Measurements from ENCODE around the gene ST3GAL3.
"Not testable (repeated sequence)": the region's sequence is repeated elsewhere in the genome, so short reads cannot be mapped to it uniquely, and the experiment has no call there.

ST3GAL3 gene

DNA sequence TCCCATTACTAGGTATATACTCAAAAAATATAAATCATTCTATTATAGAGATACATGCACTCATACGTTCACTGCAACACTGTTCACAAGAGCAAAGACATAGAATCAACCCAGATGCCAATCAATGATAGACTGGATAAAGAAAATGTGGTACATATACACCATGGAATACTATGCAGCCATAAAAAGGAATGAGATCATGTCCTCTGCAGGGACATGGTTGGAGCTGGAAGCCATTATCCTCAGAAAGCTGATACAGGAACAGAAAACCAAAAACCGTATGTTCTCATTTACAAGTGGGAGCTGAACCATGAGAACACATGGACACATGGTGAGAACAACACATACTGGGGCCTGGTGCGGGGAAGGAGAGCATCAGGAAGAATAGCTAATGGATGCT, 70.6 kb downstream of the ST3GAL3 start:
- H3K4me1 ChIP-seq (ENCODE audit: control insufficient read depth in 2 of 2, insufficient read depth in 1 of 2, low read depth in 1 of 2, low read length in 2 of 2); H3K27me3 ChIP-seq (ENCODE audit: control insufficient read depth in 3 of 3, insufficient read depth in 3 of 3, low read depth in 1 of 3, low read length in 3 of 3); H2AK5ac ChIP-seq (ENCODE audit: low read depth, low read length); H4K8ac ChIP-seq (ENCODE audit: low read depth, low read length); H3K9ac ChIP-seq (ENCODE audit: low read depth, low read length, poor library complexity); H4K91ac ChIP-seq (ENCODE audit: low read depth, low read length, poor library complexity); H3K36me3 ChIP-seq (replicated peaks in 1 of 2; ENCODE audit: control insufficient read depth in 2 of 2, insufficient read depth in 2 of 2, low read length in 2 of 2); H3K4me3 ChIP-seq (ENCODE audit: low read length in 2 of 2); H3K4me2 ChIP-seq (ENCODE audit: insufficient read depth, low read length, poor library complexity, severe bottlenecking); H2BK15ac ChIP-seq (ENCODE audit: low read length); H3K23ac ChIP-seq (ENCODE audit: low read depth, low read length, poor library complexity); H2AFZ ChIP-seq (ENCODE audit: low read length); H3K27ac ChIP-seq (replicated peaks; ENCODE audit: low read length); H2BK120ac ChIP-seq (ENCODE audit: low read depth, low read length); H3K79me1 ChIP-seq (ENCODE audit: low read depth, low read length); H3K4ac ChIP-seq (ENCODE audit: low read length); H2BK12ac ChIP-seq (ENCODE audit: low read length); H3K14ac ChIP-seq (ENCODE audit: low read length); H3K18ac ChIP-seq (ENCODE audit: low read length); DNase-seq (ENCODE audit: low spot score); H2BK5ac ChIP-seq (ENCODE audit: low read length): not testable (repeated sequence)
- no CpG with 5 or more reads among the region's 3 CpGs for WGBS, 2 donors (ENCODE audit: extremely low coverage in 2 of 2, insufficient read length in 2 of 2, insufficient replicate concordance in 1 of 2)
- H3K9me3 ChIP-seq (replicated peaks in 1 of 2; ENCODE audit: control insufficient read depth in 2 of 2, insufficient read depth in 1 of 2, low read depth in 1 of 2, low read length in 2 of 2): peaks cover 4 to 23% of the 10 kb centered on the region in 2 donors

DNA sequence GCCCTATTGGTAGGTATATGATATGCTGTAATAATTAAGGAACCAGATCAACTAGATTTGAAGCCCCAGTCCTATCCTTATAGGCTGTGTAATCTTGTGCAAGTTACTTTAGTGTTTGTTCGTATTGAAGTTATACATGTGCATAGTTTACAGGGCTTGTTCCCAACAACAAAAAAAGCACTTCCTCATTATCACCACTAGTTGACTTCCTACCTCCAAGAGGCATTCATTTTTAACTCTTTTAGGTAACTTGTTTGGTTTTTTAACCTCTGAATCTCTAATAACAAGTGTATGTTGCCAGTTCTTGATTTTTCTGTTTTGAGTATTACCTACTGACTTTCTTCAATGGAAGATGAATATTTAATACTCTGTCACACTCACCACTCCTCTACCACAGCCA, 71.9 kb downstream of the ST3GAL3 start:
- H3K27me3 ChIP-seq (ENCODE audit: control insufficient read depth in 3 of 3, insufficient read depth in 3 of 3, low read depth in 1 of 3, low read length in 3 of 3): no peaks in the 10 kb centered on the region
- H3K4me1 ChIP-seq (ENCODE audit: control insufficient read depth in 2 of 2, insufficient read depth in 1 of 2, low read depth in 1 of 2, low read length in 2 of 2): peaks cover 0 to 4% of the 10 kb centered on the region in 2 donors
- DNase-seq (ENCODE audit: low spot score): no peak
- peaks cover 2% of the 10 kb centered on the region for H3K79me1 ChIP-seq (ENCODE audit: low read depth, low read length)
- H3K9me3 ChIP-seq (replicated peaks in 1 of 2; ENCODE audit: control insufficient read depth in 2 of 2, insufficient read depth in 1 of 2, low read depth in 1 of 2, low read length in 2 of 2): peaks cover 4 to 23% of the 10 kb centered on the region in 2 donors
- H3K4me3 ChIP-seq (ENCODE audit: low read length in 2 of 2): no peak overlapping the region
- H2BK12ac ChIP-seq (ENCODE audit: low read length): no peak overlapping the region
- no peak overlapping the region for H2BK15ac ChIP-seq (ENCODE audit: low read length)
- no peak overlapping the region for H3K4me2 ChIP-seq (ENCODE audit: insufficient read depth, low read length, poor library complexity, severe bottlenecking)
- no CpG with 5 or more reads among the region's 1 CpG for WGBS, 2 donors (ENCODE audit: extremely low coverage in 2 of 2, insufficient read length in 2 of 2, insufficient replicate concordance in 1 of 2)
- H2BK5ac ChIP-seq (ENCODE audit: low read length): no peak overlapping the region
- no peak overlapping the region for H3K18ac ChIP-seq (ENCODE audit: low read length)
- H2AFZ ChIP-seq (ENCODE audit: low read length): no peak overlapping the region
- H2AK5ac ChIP-seq (ENCODE audit: low read depth, low read length): no peak overlapping the region
- H4K8ac ChIP-seq (ENCODE audit: low read depth, low read length): no peak overlapping the region
- no peak overlapping the region for H3K23ac ChIP-seq (ENCODE audit: low read depth, low read length, poor library complexity)
- H3K36me3 ChIP-seq (replicated peaks in 1 of 2; ENCODE audit: control insufficient read depth in 2 of 2, insufficient read depth in 2 of 2, low read length in 2 of 2): peaks cover 0 to 8% of the 10 kb centered on the region in 2 donors
- no peak overlapping the region for H3K14ac ChIP-seq (ENCODE audit: low read length)
- no peak overlapping the region for H3K27ac ChIP-seq (replicated peaks; ENCODE audit: low read length)
- no peak overlapping the region for H4K91ac ChIP-seq (ENCODE audit: low read depth, low read length, poor library complexity)
- no peak overlapping the region for H3K9ac ChIP-seq (ENCODE audit: low read depth, low read length, poor library complexity)
- H2BK120ac ChIP-seq (ENCODE audit: low read depth, low read length): no peak overlapping the region
- H3K4ac ChIP-seq (ENCODE audit: low read length): no peak overlapping the region

DNA sequence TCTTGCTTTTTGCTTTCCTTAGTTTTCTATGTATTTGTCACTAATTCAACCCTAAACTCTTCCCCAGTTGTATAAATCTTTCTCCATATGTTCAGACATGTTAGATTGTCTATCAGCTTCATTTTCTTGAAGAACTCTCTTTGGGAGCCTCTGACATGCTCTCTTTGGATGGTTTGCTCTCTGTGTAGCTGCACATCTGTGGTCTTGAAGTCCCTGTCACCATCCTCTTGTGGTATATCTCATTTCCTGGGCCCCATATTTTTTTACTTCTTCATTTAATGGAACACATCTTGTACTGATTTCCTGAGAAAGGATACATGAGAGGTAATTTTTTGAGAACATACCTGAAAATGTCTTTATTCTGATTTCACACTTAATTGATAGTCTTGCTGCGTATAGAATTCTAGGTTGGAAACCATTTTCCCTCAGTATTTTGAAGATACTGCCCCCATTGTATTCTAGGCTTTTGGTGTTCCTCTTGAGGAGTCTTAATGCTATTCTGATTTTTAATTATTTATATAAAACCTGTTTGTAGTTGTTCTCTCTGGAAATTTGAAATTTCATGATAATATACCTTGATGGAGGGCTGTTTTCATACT, 72.6 kb downstream of the ST3GAL3 start:
- no peak overlapping the region for H2AFZ ChIP-seq (ENCODE audit: low read length)
- H3K4me3 ChIP-seq (ENCODE audit: low read length in 2 of 2): no peak overlapping the region
- no peak overlapping the region for H3K4me2 ChIP-seq (ENCODE audit: insufficient read depth, low read length, poor library complexity, severe bottlenecking)
- H3K9ac ChIP-seq (ENCODE audit: low read depth, low read length, poor library complexity): no peak overlapping the region
- H3K27ac ChIP-seq (replicated peaks; ENCODE audit: low read length): no peak overlapping the region
- no peak overlapping the region for H4K91ac ChIP-seq (ENCODE audit: low read depth, low read length, poor library complexity)
- H2BK120ac ChIP-seq (ENCODE audit: low read depth, low read length): no peak overlapping the region
- no peak overlapping the region for H3K4ac ChIP-seq (ENCODE audit: low read length)
- H3K9me3 ChIP-seq (replicated peaks in 1 of 2; ENCODE audit: control insufficient read depth in 2 of 2, insufficient read depth in 1 of 2, low read depth in 1 of 2, low read length in 2 of 2): peaks cover 4 to 23% of the 10 kb centered on the region in 2 donors
- no peak overlapping the region for H4K8ac ChIP-seq (ENCODE audit: low read depth, low read length)
- no peak overlapping the region for H3K14ac ChIP-seq (ENCODE audit: low read length)
- no peak overlapping the region for H2AK5ac ChIP-seq (ENCODE audit: low read depth, low read length)
- no peak for DNase-seq (ENCODE audit: low spot score)
- peaks cover 2% of the 10 kb centered on the region for H3K79me1 ChIP-seq (ENCODE audit: low read depth, low read length)
- no peak overlapping the region for H2BK12ac ChIP-seq (ENCODE audit: low read length)
- no peak overlapping the region for H3K23ac ChIP-seq (ENCODE audit: low read depth, low read length, poor library complexity)
- H2BK15ac ChIP-seq (ENCODE audit: low read length): no peak overlapping the region
- no peaks in the 10 kb centered on the region for H3K27me3 ChIP-seq (ENCODE audit: control insufficient read depth in 3 of 3, insufficient read depth in 3 of 3, low read depth in 1 of 3, low read length in 3 of 3)
- peaks cover 0 to 2% of the 10 kb centered on the region in 2 donors for H3K36me3 ChIP-seq (replicated peaks in 1 of 2; ENCODE audit: control insufficient read depth in 2 of 2, insufficient read depth in 2 of 2, low read length in 2 of 2)
- H3K4me1 ChIP-seq (ENCODE audit: control insufficient read depth in 2 of 2, insufficient read depth in 1 of 2, low read depth in 1 of 2, low read length in 2 of 2): peaks cover 0 to 4% of the 10 kb centered on the region in 2 donors
- H2BK5ac ChIP-seq (ENCODE audit: low read length): no peak overlapping the region
- no CpG with 5 or more reads among the region's 1 CpG for WGBS, 2 donors (ENCODE audit: extremely low coverage in 2 of 2, insufficient read length in 2 of 2, insufficient replicate concordance in 1 of 2)
- H3K18ac ChIP-seq (ENCODE audit: low read length): no peak overlapping the region

DNA sequence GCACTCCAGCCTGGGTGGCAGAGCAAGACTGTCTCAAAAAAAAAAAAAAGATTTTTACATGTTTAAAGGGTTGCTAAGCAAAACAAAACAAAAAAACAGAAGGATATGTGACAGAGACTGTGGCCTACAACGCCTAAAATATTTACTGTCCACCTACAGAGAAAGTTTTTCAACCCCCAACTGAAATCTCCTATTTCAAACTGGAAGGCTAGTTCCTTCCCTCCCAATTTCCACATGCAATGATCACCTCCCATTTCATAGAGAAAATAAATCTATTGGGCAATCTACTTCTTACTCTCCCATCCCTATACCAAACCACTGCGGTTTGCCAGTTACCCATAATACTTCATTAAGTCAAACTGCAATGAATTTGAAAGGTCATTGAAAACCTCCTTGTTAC, 74.2 kb downstream of the ST3GAL3 start:
- H4K91ac ChIP-seq (ENCODE audit: low read depth, low read length, poor library complexity): no peak overlapping the region
- H3K18ac ChIP-seq (ENCODE audit: low read length): no peak overlapping the region
- no peak overlapping the region for H2AFZ ChIP-seq (ENCODE audit: low read length)
- no peak overlapping the region for H2BK120ac ChIP-seq (ENCODE audit: low read depth, low read length)
- H3K14ac ChIP-seq (ENCODE audit: low read length): no peak overlapping the region
- DNase-seq (ENCODE audit: low spot score): no peak
- no peak overlapping the region for H3K9ac ChIP-seq (ENCODE audit: low read depth, low read length, poor library complexity)
- H3K79me1 ChIP-seq (ENCODE audit: low read depth, low read length): peaks cover 2% of the 10 kb centered on the region
- no peak overlapping the region for H2BK5ac ChIP-seq (ENCODE audit: low read length)
- no peaks in the 10 kb centered on the region for H3K27me3 ChIP-seq (ENCODE audit: control insufficient read depth in 3 of 3, insufficient read depth in 3 of 3, low read depth in 1 of 3, low read length in 3 of 3)
- H3K4ac ChIP-seq (ENCODE audit: low read length): no peak overlapping the region
- H3K4me2 ChIP-seq (ENCODE audit: insufficient read depth, low read length, poor library complexity, severe bottlenecking): no peak overlapping the region
- no peak overlapping the region for H3K23ac ChIP-seq (ENCODE audit: low read depth, low read length, poor library complexity)
- peaks cover 4 to 6% of the 10 kb centered on the region in 2 donors for H3K4me1 ChIP-seq (ENCODE audit: control insufficient read depth in 2 of 2, insufficient read depth in 1 of 2, low read depth in 1 of 2, low read length in 2 of 2)
- H2BK12ac ChIP-seq (ENCODE audit: low read length): no peak overlapping the region
- no CpG with 5 or more reads among the region's 2 CpGs for WGBS, 2 donors (ENCODE audit: extremely low coverage in 2 of 2, insufficient read length in 2 of 2, insufficient replicate concordance in 1 of 2)
- no peaks in the 10 kb centered on the region for H3K36me3 ChIP-seq (replicated peaks in 1 of 2; ENCODE audit: control insufficient read depth in 2 of 2, insufficient read depth in 2 of 2, low read length in 2 of 2)
- H3K27ac ChIP-seq (replicated peaks; ENCODE audit: low read length): no peak overlapping the region
- no peak overlapping the region for H2AK5ac ChIP-seq (ENCODE audit: low read depth, low read length)
- no peak overlapping the region for H3K4me3 ChIP-seq (ENCODE audit: low read length in 2 of 2)
- no peak overlapping the region for H4K8ac ChIP-seq (ENCODE audit: low read depth, low read length)
- no peak overlapping the region for H2BK15ac ChIP-seq (ENCODE audit: low read length)
- H3K9me3 ChIP-seq (replicated peaks in 1 of 2; ENCODE audit: control insufficient read depth in 2 of 2, insufficient read depth in 1 of 2, low read depth in 1 of 2, low read length in 2 of 2): peaks cover 4 to 23% of the 10 kb centered on the region in 2 donors
